Esophagus squamous epithelium (tissue), 5 donors: ENCODE data around the gene PAK3. TPM values are rescaled to one million over a fixed set of nuclear protein-coding genes. Genes with fewer than 3 reads are reported as not detected.
A peak's percentile ranks its signal among the peaks of the same experiment; 100 is the strongest.

Experiments
- DNase-seq: peaks from one replicate; lab custom pipeline; 2025; lab: John Stamatoyannopoulos, UW
- H3K27ac ChIP-seq, 4 donors: fragments of 200-600 bp; sonication (generic); one replicate each; pipeline ENCODE4 v1.5.1; 2016 to 2019; ENCODE audit warnings: mild to moderate bottlenecking in 1 of 4
- H3K27me3 ChIP-seq, 4 donors: fragments of 200-600 bp; sonication (generic); 1 replicate in 3 of 4; 2 replicates in 1 of 4; pipeline versions ENCODE4 v1.5.1 to v1.6.0; 2017 to 2021; ENCODE audit warnings: antibody characterized with exemption in 1 of 4
- H3K36me3 ChIP-seq, 3 donors: fragments of 200-600 bp; sonication (generic); one replicate each; pipeline ENCODE4 v1.5.1; 2016 to 2019
- H3K4me1 ChIP-seq, 3 donors: fragments of 200-600 bp; sonication (generic); one replicate each; pipeline ENCODE4 v1.5.1; 2017 to 2019
- H3K4me3 ChIP-seq, 4 donors: fragments of 200-600 bp; sonication (generic); 1 replicate in 3 of 4; 2 replicates in 1 of 4; pipeline ENCODE4 v1.5.1; 2016 to 2019; ENCODE audit warnings: mild to moderate bottlenecking in 2 of 4, moderate library complexity in 1 of 4
- H3K9me3 ChIP-seq, 3 donors: fragments of 200-600 bp; sonication (generic); one replicate each; pipeline ENCODE4 v1.5.1; 2016 to 2019
- POLR2A ChIP-seq, 4 donors: fragments of 450-650 bp; IDR thresholded peaks; one replicate each; pipeline ENCODE4 v1.6.1; 2017; ENCODE audit warnings: antibody characterized with exemption in 4 of 4, mild to moderate bottlenecking in 4 of 4, moderate library complexity in 3 of 4
- WGBS, 2 donors: methylation state at CpG; one replicate each; pipeline ENCODE4 v1.1.5; 2018; 5-methylcytosine and 5-hydroxymethylcytosine counted together
- intact Hi-C: fragments of 100-400 bp; cut with DNase I; formaldehyde crosslinking; loops from one replicate; pipeline ENCODE4 v1.15.0; 2022
- total RNA-seq, 4 donors: library from RNA; depleted of rRNA; stranded (reverse); fragments of >200 nt; gene quantifications; one replicate each; pipeline ENCODE4 v1.1.0, GENCODE V29; 2016
- TF ChIP-seq, protein P1 (sequence below), 6 experiments: fragments of 450-650 bp in 4 of 6; fragments of 200-600 bp in 2 of 6; sonication (generic) in 2 of 6; IDR thresholded peaks; one replicate each; pipeline ENCODE4 v1.5.1; 2016 to 2019; ENCODE audit warnings: antibody characterized with exemption in 6 of 6, mild to moderate bottlenecking in 4 of 6, moderate library complexity in 4 of 6
- donor health status: DM: yes; HTN: yes; CAD: no.

The PAK3 gene
- total RNA-seq, 4 donors from 2014 or later: 0.09 to 2.1 (median 0.45) TPM

DNA sequence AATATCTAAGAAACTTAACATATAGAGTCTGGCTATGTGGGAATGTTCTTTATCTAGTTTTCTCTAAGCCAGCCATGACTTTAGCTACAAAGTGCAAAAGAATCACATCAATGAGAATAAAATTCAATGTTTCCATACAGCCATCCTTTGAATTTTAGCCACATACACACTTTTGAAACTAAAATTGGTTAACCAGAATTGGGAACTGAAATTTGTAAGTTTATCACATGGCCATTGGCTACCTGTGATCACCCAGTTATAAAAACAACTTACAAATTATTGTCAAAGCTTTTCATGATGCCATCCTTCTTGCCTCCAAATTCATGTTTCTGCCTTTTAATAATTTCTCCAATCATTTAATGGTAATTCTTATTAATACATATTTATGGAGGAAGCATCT is 49.9 kb downstream of the PAK3 start:
- H3K27me3 ChIP-seq: no peaks in the 10 kb centered on the region
- TF ChIP-seq POLR2A (IDR thresholded peaks at IDR 0.05): no peak
- TF ChIP-seq, protein P1, sequence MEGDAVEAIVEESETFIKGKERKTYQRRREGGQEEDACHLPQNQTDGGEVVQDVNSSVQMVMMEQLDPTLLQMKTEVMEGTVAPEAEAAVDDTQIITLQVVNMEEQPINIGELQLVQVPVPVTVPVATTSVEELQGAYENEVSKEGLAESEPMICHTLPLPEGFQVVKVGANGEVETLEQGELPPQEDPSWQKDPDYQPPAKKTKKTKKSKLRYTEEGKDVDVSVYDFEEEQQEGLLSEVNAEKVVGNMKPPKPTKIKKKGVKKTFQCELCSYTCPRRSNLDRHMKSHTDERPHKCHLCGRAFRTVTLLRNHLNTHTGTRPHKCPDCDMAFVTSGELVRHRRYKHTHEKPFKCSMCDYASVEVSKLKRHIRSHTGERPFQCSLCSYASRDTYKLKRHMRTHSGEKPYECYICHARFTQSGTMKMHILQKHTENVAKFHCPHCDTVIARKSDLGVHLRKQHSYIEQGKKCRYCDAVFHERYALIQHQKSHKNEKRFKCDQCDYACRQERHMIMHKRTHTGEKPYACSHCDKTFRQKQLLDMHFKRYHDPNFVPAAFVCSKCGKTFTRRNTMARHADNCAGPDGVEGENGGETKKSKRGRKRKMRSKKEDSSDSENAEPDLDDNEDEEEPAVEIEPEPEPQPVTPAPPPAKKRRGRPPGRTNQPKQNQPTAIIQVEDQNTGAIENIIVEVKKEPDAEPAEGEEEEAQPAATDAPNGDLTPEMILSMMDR (IDR thresholded peaks at IDR 0.05): no peak

DNA sequence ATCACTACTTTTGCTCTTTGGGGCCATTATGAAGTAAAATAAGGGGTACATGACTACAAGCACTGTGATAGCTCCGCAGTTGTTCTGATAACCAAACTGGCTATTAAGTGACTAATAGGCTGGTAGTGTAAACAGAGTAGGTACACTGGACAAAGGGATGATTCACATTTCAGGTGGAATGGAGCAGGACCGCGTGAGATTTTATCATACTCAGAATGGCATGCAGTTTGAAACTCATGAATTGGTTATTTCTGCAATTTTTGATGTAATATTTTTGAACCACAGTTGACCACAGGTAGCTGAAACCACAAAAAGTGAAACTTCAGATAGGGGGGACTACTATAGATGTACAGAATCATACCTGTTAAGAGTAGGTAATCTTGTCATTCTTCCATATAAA is 55.8 kb downstream of the PAK3 start:
- Histone ChIP-seq H3K9me3 (no peaks in the 10 kb centered on the region), H3K27ac (no peak overlapping the region), H3K27me3 (no peaks in the 10 kb centered on the region), H3K36me3 (no peaks in the 10 kb centered on the region), H3K4me1 (no peaks in the 10 kb centered on the region), H3K4me3 (no peak overlapping the region)
- intact Hi-C loops: no loop called here
- DNase-seq: no peak
- WGBS, 2 donors: 88 to 89% methylated on average over 3 of the region's 3 CpGs
- no peak for TF ChIP-seq POLR2A (IDR thresholded peaks at IDR 0.05)
- TF ChIP-seq, protein P1 (IDR thresholded peaks at IDR 0.05): no peak

More for the DNA sequence above, 49.9 kb downstream of the PAK3 start:
- H3K27ac ChIP-seq: no peak overlapping the region
- no peaks in the 10 kb centered on the region for H3K9me3 ChIP-seq
- no peaks in the 10 kb centered on the region for H3K4me1 ChIP-seq
- no peak for DNase-seq
- no peak overlapping the region for H3K4me3 ChIP-seq
- no peaks in the 10 kb centered on the region for H3K36me3 ChIP-seq
- intact Hi-C loops: no loop called here

DNA sequence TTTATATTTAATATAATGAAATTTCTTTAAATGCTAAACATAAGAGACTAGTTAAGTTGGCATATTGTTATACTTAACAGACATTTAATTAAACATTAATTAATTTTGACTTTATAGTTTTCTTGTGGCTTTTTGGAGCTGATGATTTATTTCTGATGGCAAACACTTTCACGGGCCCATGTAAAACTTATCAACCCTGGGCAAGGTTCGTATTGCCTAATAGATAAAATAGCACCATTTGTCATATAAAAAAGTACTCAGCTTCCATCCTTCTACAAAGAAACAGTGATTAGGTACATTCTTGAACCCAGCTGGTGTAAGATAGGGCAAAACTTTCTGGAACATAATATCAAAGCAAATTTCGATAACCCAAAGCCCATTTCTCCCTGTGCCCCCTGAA is 63.2 kb downstream of the PAK3 start:
- Histone ChIP-seq H3K4me3 (no peak overlapping the region), H3K36me3 (no peaks in the 10 kb centered on the region), H3K27ac (no peak overlapping the region), H3K9me3 (no peaks in the 10 kb centered on the region), H3K27me3 (no peaks in the 10 kb centered on the region), H3K4me1 (no peaks in the 10 kb centered on the region)
- intact Hi-C loops: no loop called here
- no peak for TF ChIP-seq POLR2A (IDR thresholded peaks at IDR 0.05)
- DNase-seq: no peak
- 71 to 88% methylated on average over 3 of the region's 3 CpGs for WGBS, 2 donors

DNA sequence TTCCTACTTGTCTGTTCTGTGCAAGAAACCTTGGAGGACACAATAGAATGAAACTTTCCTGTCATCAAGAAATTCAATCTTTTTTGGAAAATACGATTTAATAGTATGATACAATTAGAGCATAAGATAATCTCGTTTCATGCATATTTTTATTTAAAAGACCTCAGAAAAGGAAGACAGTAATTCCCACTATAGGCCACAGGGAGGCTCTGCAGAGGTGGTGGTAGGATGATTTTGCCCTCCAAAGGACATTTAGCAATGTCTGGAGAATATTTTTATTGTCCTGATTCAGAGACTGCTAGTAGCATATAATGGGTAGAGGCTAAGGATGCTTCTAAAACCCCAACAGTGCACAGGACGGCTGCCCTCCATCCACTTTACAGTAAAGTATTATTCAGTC is 68.7 kb downstream of the PAK3 start:
- WGBS, 2 donors: 27 to 47% methylated on average over 3 of the region's 3 CpGs
- H3K27me3 ChIP-seq: no peaks in the 10 kb centered on the region
- no peak overlapping the region for H3K4me3 ChIP-seq
- intact Hi-C loops: no loop called here
- TF ChIP-seq POLR2A (IDR thresholded peaks at IDR 0.05): no peak
- TF ChIP-seq, protein P1 (IDR thresholded peaks at IDR 0.05): peak in 2 of 6 experiments; percentile 7 to 38
- no peaks in the 10 kb centered on the region for H3K4me1 ChIP-seq
- DNase-seq: no peak
- no peaks in the 10 kb centered on the region for H3K36me3 ChIP-seq
- no peaks in the 10 kb centered on the region for H3K9me3 ChIP-seq
- no peak overlapping the region for H3K27ac ChIP-seq

DNA sequence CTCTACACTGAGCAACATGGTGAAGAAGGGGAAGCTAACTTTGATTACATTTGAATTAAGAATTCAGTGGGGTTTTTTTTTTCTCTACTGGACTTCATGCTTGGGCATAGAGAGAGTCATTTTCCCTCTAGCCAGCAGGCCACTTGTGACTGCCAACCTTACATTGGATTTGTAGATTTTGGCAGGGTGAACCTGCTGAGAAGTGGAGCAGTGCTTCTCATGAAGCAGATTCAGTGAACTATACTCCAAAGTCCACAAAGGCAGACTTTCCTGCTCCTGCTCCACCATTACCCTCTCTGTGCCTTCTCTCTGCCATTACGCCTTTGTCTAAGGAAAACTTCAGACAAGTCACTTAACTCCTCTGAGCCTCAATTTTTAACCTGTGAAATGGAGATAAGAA is 69.9 kb downstream of the PAK3 start:
- no peak for DNase-seq
- intact Hi-C loops: no loop called here
- Histone ChIP-seq H3K36me3 (no peaks in the 10 kb centered on the region), H3K27me3 (no peaks in the 10 kb centered on the region), H3K27ac (no peak overlapping the region), H3K4me3 (no peak overlapping the region), H3K4me1 (no peaks in the 10 kb centered on the region), H3K9me3 (no peaks in the 10 kb centered on the region)
- 83 to 100% methylated on average over 1 of the region's 1 CpG for WGBS, 2 donors
- no peak for TF ChIP-seq POLR2A (IDR thresholded peaks at IDR 0.05)
- TF ChIP-seq, protein P1 (IDR thresholded peaks at IDR 0.05): no peak

DNA sequence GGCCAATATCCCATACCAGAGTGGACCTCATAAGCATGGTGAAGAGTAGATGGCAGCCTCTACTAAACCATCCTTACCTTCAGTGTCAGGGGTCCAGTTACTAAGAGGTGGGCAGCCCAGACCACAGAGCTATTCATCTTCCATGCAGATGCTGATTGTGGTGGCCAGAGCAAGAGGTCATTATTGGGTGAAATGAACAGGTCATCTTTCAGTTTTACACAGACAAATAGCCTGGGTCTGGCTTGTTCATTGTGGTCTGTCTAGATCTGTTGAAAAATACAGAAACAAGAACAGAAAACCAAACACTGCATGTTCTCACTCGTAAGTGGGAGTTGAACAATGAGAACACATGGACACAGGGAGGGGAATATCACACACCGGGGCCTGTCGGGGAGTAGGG is 71.3 kb downstream of the PAK3 start:
- intact Hi-C loops: no loop called here
- TF ChIP-seq POLR2A (IDR thresholded peaks at IDR 0.05): no peak
- TF ChIP-seq, protein P1 (IDR thresholded peaks at IDR 0.05): no peak

More for the DNA sequence above, 71.3 kb downstream of the PAK3 start:
- H3K27me3 ChIP-seq: no peaks in the 10 kb centered on the region
- no peak overlapping the region for H3K27ac ChIP-seq
- WGBS, 2 donors: 39% methylated on average over 2 of the region's 3 CpGs; no CpG with 5 or more reads in 1 of the 2 donors
- no peak overlapping the region for H3K4me3 ChIP-seq
- H3K9me3 ChIP-seq: no peaks in the 10 kb centered on the region
- no peaks in the 10 kb centered on the region for H3K36me3 ChIP-seq
- H3K4me1 ChIP-seq: no peaks in the 10 kb centered on the region
- DNase-seq: no peak
